Uterus (tissue), 2 donors: Measurements from ENCODE around the gene HOXA6.

ENCODE experiments used
- CTCF ChIP-seq, 4 experiments: fragments of 200-600 bp in 2 of 4; fragments of 450-650 bp in 2 of 4; sonication (generic) in 2 of 4; IDR thresholded peaks; one replicate each; pipeline ENCODE4 v1.5.1; 2016 to 2019; ENCODE audit warnings: antibody characterized with exemption in 4 of 4, mild to moderate bottlenecking in 2 of 4, moderate library complexity in 1 of 4
- POLR2A ChIP-seq, 2 donors: fragments of 450-650 bp; IDR thresholded peaks; one replicate each; pipeline ENCODE4 v1.6.1; 2016; ENCODE audit warnings: antibody characterized with exemption in 2 of 2, mild to moderate bottlenecking in 1 of 2, moderate library complexity in 1 of 2

- TF ChIP-seq POLR2A (IDR thresholded peaks at IDR 0.05) (no peak), CTCF (IDR thresholded peaks at IDR 0.05) (no peak)
Measured at GRCh38 chr7:27099453-27100370, 47.9 kb downstream of the HOXA6 start.
